H1 (cell line): Measurements from ENCODE around the gene CCDC74A. TPM values are rescaled to one million over a fixed set of nuclear protein-coding genes. Genes with fewer than 3 reads are reported as not detected.

Experiments used
- CTCF ChIA-PET: fragments of 300-600 bp; sonication (Branson Sonifier 250); formaldehyde crosslinking; loops from one replicate; lab custom pipeline; 2021; ENCODE audit not compliant: partially characterized antibody; lab: Charles Lee
- POLR2A ChIA-PET: fragments of 300-600 bp; sonication (Branson Sonifier 250); formaldehyde crosslinking; loops from one replicate; lab custom pipeline; 2021; ENCODE audit warnings: inconsistent platforms; ENCODE audit not compliant: partially characterized antibody; lab: Charles Lee
- DNase-seq, 2 experiments: peaks; one replicate each; pipeline versions ENCODE4 v3.0.0 to v3.0.0-alpha.2; 2010 to 2022; ENCODE audit warnings: low spot score in 2 of 2, low read depth in 1 of 2, mixed read lengths in 1 of 2
- FAIRE-seq: peaks from 2 replicates; lab custom pipeline; 2011; peaks lifted over from hg19 to GRCh38; lab: Jason Lieb, UNC
- H2AFZ ChIP-seq: 2 replicates; pipeline ENCODE4 v1.8.1; 2012; ENCODE audit warnings: low read length, inconsistent platforms
- H2AK5ac ChIP-seq: 2 replicates; pipeline ENCODE4 v1.6.1; 2013; ENCODE audit warnings: low read depth, low read length
- H2BK120ac ChIP-seq: replicated peaks from 2 replicates; pipeline ENCODE3; 2013; ENCODE audit warnings: low read depth, low read length, inconsistent platforms
- H2BK12ac ChIP-seq: 2 replicates; pipeline ENCODE4 v1.6.1; 2013; ENCODE audit warnings: low read depth, low read length
- H2BK15ac ChIP-seq: 2 replicates; pipeline ENCODE4 v1.6.1; 2013; ENCODE audit warnings: low read length
- H2BK20ac ChIP-seq: 2 replicates; pipeline ENCODE4 v1.6.1; 2013; ENCODE audit warnings: low read length
- H2BK5ac ChIP-seq: 2 replicates; pipeline ENCODE4 v1.6.1; 2013; ENCODE audit warnings: low read depth, low read length
- H3K14ac ChIP-seq: 2 replicates; pipeline ENCODE4 v1.6.1; 2013; ENCODE audit warnings: inconsistent platforms; ENCODE audit not compliant: insufficient read length
- H3K18ac ChIP-seq: 2 replicates; pipeline ENCODE4 v1.6.1; 2013; ENCODE audit warnings: low read length; ENCODE audit errors: extremely low read depth
- H3K23ac ChIP-seq: 2 replicates; pipeline ENCODE4 v1.6.1; 2013; ENCODE audit warnings: inconsistent platforms; ENCODE audit not compliant: insufficient read length
- H3K23me2 ChIP-seq: 2 replicates; pipeline ENCODE4 v1.6.1; 2013; ENCODE audit warnings: low read depth, low read length
- H3K27ac ChIP-seq: 2 replicates; pipeline ENCODE4 v1.6.1; 2011; ENCODE audit warnings: low read depth, low read length, inconsistent platforms
- H3K27me3 ChIP-seq, 4 experiments: replicated peaks in 1 of 4; 1 replicate in 1 of 4; 2 replicates in 3 of 4; pipeline versions ENCODE4 v1.6.1 to v1.8.1; 2011 to 2013; ENCODE audit warnings: low read length in 3 of 4, mild to moderate bottlenecking in 3 of 4, inconsistent platforms in 2 of 4, mixed read lengths in 2 of 4, moderate library complexity in 1 of 4; ENCODE audit not compliant: control insufficient read depth in 3 of 4, insufficient read depth in 3 of 4; ENCODE audit errors: extremely low read depth in 1 of 4
- H3K36me3 ChIP-seq, 4 experiments: 2 replicates each; pipeline versions ENCODE4 v1.6.1 to v1.8.1; 2011 to 2013; ENCODE audit warnings: mild to moderate bottlenecking in 4 of 4, low read length in 3 of 4, moderate library complexity in 2 of 4, control low read depth in 1 of 4, inconsistent platforms in 1 of 4; ENCODE audit not compliant: insufficient read depth in 4 of 4, control insufficient read depth in 2 of 4
- H3K4ac ChIP-seq: replicated peaks from 2 replicates; pipeline ENCODE3; 2013; ENCODE audit warnings: low read length, low read depth, mixed read lengths, inconsistent platforms; ENCODE audit not compliant: insufficient read length
- H3K4me1 ChIP-seq, 4 experiments: replicated peaks in 1 of 4; 1 replicate in 1 of 4; 2 replicates in 3 of 4; pipeline versions ENCODE4 v1.6.1 to v1.8.1; 2011 to 2013; ENCODE audit warnings: low read length in 3 of 4, inconsistent platforms in 2 of 4, mixed read lengths in 1 of 4; ENCODE audit not compliant: insufficient read depth in 4 of 4, control insufficient read depth in 3 of 4
- H3K4me2 ChIP-seq, 2 experiments: 2 replicates each; pipeline versions ENCODE4 v1.6.1 to v1.8.1; 2011 to 2013; ENCODE audit warnings: low read depth in 2 of 2, low read length in 2 of 2, control low read depth in 1 of 2, inconsistent platforms in 1 of 2, mild to moderate bottlenecking in 1 of 2; ENCODE audit not compliant: insufficient read depth in 1 of 2
- H3K4me3 ChIP-seq, 4 experiments: fragments of 200-600, 300-600 bp in 1 of 4; sonication (generic), shearing (Covaris generic), sonication (Bioruptor Twin) in 1 of 4; 2 replicates each; pipeline versions ENCODE4 v1.5.1 to v1.8.1; 2011 to 2016; ENCODE audit warnings: low read length in 4 of 4, low read depth in 3 of 4, control low read depth in 2 of 4, inconsistent platforms in 2 of 4, mild to moderate bottlenecking in 2 of 4, mixed read lengths in 1 of 4, moderate library complexity in 1 of 4; ENCODE audit not compliant: insufficient read depth in 2 of 4; ENCODE audit errors: extremely low read depth in 1 of 4
- H3K56ac ChIP-seq: replicated peaks from 2 replicates; pipeline ENCODE3; 2013; ENCODE audit warnings: low read depth, mild to moderate bottlenecking, mixed read lengths, low read length, inconsistent platforms; ENCODE audit not compliant: insufficient read length
- H3K79me1 ChIP-seq: 2 replicates; pipeline ENCODE4 v1.6.1; 2013; ENCODE audit warnings: low read depth, low read length, control low read depth
- H3K79me2 ChIP-seq, 2 experiments: 2 replicates each; pipeline versions ENCODE4 v1.6.1 to v1.8.1; 2012 to 2013; ENCODE audit warnings: low read length in 2 of 2, mild to moderate bottlenecking in 2 of 2, inconsistent platforms in 1 of 2; ENCODE audit not compliant: insufficient read depth in 2 of 2, control insufficient read depth in 1 of 2
- H3K9ac ChIP-seq, 4 experiments: replicated peaks in 1 of 4; 1 replicate in 1 of 4; 2 replicates in 3 of 4; pipeline versions ENCODE4 v1.6.1 to v1.8.1; 2011 to 2013; ENCODE audit warnings: low read depth in 3 of 4, low read length in 3 of 4, control low read depth in 2 of 4, mild to moderate bottlenecking in 2 of 4, moderate library complexity in 2 of 4, inconsistent platforms in 1 of 4; ENCODE audit errors: extremely low read depth in 1 of 4
- H3K9me3 ChIP-seq, 2 experiments: 2 replicates each; pipeline versions ENCODE4 v1.6.1 to v1.8.1; 2012 to 2013; ENCODE audit warnings: mild to moderate bottlenecking in 2 of 2, moderate library complexity in 2 of 2, control low read depth in 1 of 2, inconsistent platforms in 1 of 2, low read depth in 1 of 2, low read length in 1 of 2, mixed read lengths in 1 of 2; ENCODE audit not compliant: insufficient read depth in 2 of 2
- H4K20me1 ChIP-seq, 2 experiments: replicated peaks in 1 of 2; 2 replicates each; pipeline versions ENCODE3 to v1.8.1; 2011 to 2013; ENCODE audit warnings: inconsistent platforms in 2 of 2, low read length in 2 of 2, mild to moderate bottlenecking in 1 of 2; ENCODE audit not compliant: insufficient read depth in 2 of 2, control insufficient read depth in 1 of 2
- H4K5ac ChIP-seq: 2 replicates; pipeline ENCODE4 v1.6.1; 2013; ENCODE audit warnings: low read length, low read depth, mixed read lengths, inconsistent platforms; ENCODE audit not compliant: insufficient read length
- H4K8ac ChIP-seq: 2 replicates; pipeline ENCODE4 v1.8.0; 2013; ENCODE audit warnings: mild to moderate bottlenecking, moderate library complexity, low read length, inconsistent platforms; ENCODE audit not compliant: insufficient read depth; ENCODE audit errors: extremely low read depth
- H4K91ac ChIP-seq: replicated peaks from 2 replicates; pipeline ENCODE3; 2013; ENCODE audit warnings: low read length, mixed read lengths, inconsistent platforms; ENCODE audit not compliant: insufficient read length
- BCL11A ChIP-seq, 2 experiments: IDR thresholded peaks; one replicate each; pipeline ENCODE4 v1.6.1; 2011; ENCODE audit warnings: low read depth in 2 of 2, low read length in 2 of 2, mild to moderate bottlenecking in 2 of 2
- BRCA1 ChIP-seq: IDR thresholded peaks from 2 replicates; pipeline ENCODE4 v1.6.1; 2012; ENCODE audit warnings: low read depth, low read length, improper control_type of control experiment
- CBX8 ChIP-seq: fragments of 300-800, 300-1000 bp; sonication (generic); IDR thresholded peaks from 2 replicates; pipeline ENCODE4 v1.7.1; 2016; ENCODE audit warnings: low read depth, low read length, borderline replicate concordance
- CHD2 ChIP-seq: IDR thresholded peaks from 2 replicates; pipeline ENCODE4 v1.6.1; 2012; ENCODE audit warnings: low read length, improper control_type of control experiment
- CTBP2 ChIP-seq: IDR thresholded peaks from 2 replicates; pipeline ENCODE4 v1.7.0; 2011; ENCODE audit warnings: borderline replicate concordance, mild to moderate bottlenecking, moderate library complexity, mixed read lengths, low read length; ENCODE audit not compliant: insufficient read depth, insufficient read length
- EZH2 ChIP-seq: fragments of 200-600 bp; sonication (generic); IDR thresholded peaks from 2 replicates; pipeline ENCODE4 v1.7.1; 2012; ENCODE audit warnings: low read depth, mild to moderate bottlenecking, moderate library complexity, low read length, inconsistent platforms; ENCODE audit not compliant: severe bottlenecking
- FOSL1 ChIP-seq: IDR thresholded peaks from 2 replicates; pipeline ENCODE4 v1.6.1; 2011; ENCODE audit warnings: mild to moderate bottlenecking, low read depth, low read length, moderate library complexity; ENCODE audit not compliant: insufficient read depth
- HDAC2 ChIP-seq, 2 experiments: fragments of 300-600 bp in 1 of 2; sonication (generic) in 1 of 2; IDR thresholded peaks; 2 replicates each; pipeline ENCODE4 v1.6.1; 2011 to 2012; ENCODE audit warnings: low read depth in 2 of 2, low read length in 2 of 2, mild to moderate bottlenecking in 2 of 2, moderate library complexity in 2 of 2, borderline replicate concordance in 1 of 2, inconsistent platforms in 1 of 2
- JUND ChIP-seq: IDR thresholded peaks from 2 replicates; pipeline ENCODE4 v1.6.1; 2011; ENCODE audit warnings: mild to moderate bottlenecking, improper control_type of control experiment, low read length
- KDM4A ChIP-seq: IDR thresholded peaks from one replicate; pipeline ENCODE4 v1.7.1; 2012; ENCODE audit warnings: low read depth, mild to moderate bottlenecking, moderate library complexity, low read length, inconsistent platforms; ENCODE audit not compliant: severe bottlenecking
- NRF1 ChIP-seq: IDR thresholded peaks from 2 replicates; pipeline ENCODE4 v1.6.1; 2011; ENCODE audit warnings: mild to moderate bottlenecking, low read depth, low read length, improper control_type of control experiment
- RAD21 ChIP-seq, 2 experiments: IDR thresholded peaks in 1 of 2; conservative IDR thresholded peaks in 1 of 2; 2 replicates each; pipeline ENCODE4 v1.6.1; 2011; ENCODE audit warnings: low read depth in 2 of 2, low read length in 2 of 2, improper control_type of control experiment in 1 of 2, inconsistent platforms in 1 of 2, mild to moderate bottlenecking in 1 of 2, moderate library complexity in 1 of 2
- SP2 ChIP-seq: IDR thresholded peaks from 2 replicates; pipeline ENCODE4 v1.6.1; 2012; ENCODE audit warnings: mild to moderate bottlenecking, low read length, inconsistent platforms
- SP4 ChIP-seq: IDR thresholded peaks from 2 replicates; pipeline ENCODE4 v1.6.1; 2012; ENCODE audit warnings: low read length, inconsistent platforms
- TCF12 ChIP-seq: IDR thresholded peaks from 2 replicates; pipeline ENCODE4 v1.6.1; 2011; ENCODE audit warnings: low read depth, mild to moderate bottlenecking, low read length
- WGBS, 2 experiments: shearing (Covaris generic) in 1 of 2; methylation state at CpG; one replicate each; pipeline versions ENCODE4 v1.1.6 to v1.1.7; 2013 to 2015; ENCODE audit warnings: low lambda C conversion rate in 2 of 2, mixed read lengths in 2 of 2, inconsistent platforms in 1 of 2, low coverage in 1 of 2, missing lambda C conversion rate in 1 of 2; ENCODE audit not compliant: insufficient replicate concordance in 2 of 2, insufficient coverage in 1 of 2, insufficient read length in 1 of 2; ENCODE audit errors: extremely low coverage in 1 of 2, missing lambda C conversion rate in 1 of 2; 5-methylcytosine and 5-hydroxymethylcytosine counted together
- polyA plus RNA-seq, 7 experiments: library from polyadenylated mRNA; depleted of rRNA in 3 of 7; stranded (reverse) in 5 of 7; unstranded in 2 of 7; fragments of >200 nt in 5 of 7; fragments of 200-250 nt in 2 of 7; gene quantifications; 1 replicate in 5 of 7; 2 replicates in 1 of 7; 4 replicates in 1 of 7; pipeline versions ENCODE4 v1.2.1 to v1.2.3, GENCODE V29; 2011 to 2013; ENCODE audit warnings: missing spikeins in 2 of 7, mixed read lengths in 2 of 7
- total RNA-seq: library from RNA; stranded (reverse); fragmentation: NEBNext Ultra II Directional; extraction: Animal tissue kit (Norgen Biotek cat#: 25700); gene quantifications from 2 replicates; pipeline ENCODE4 v1.2.1, GENCODE V29; 2021

CCDC74A gene
- total and polyA plus RNA-seq, 2 of the 8 experiments (the other 6 are each of a cell fraction or from before 2014, with no cell fraction given) = 18.1 to 21.0 TPM

DNA sequence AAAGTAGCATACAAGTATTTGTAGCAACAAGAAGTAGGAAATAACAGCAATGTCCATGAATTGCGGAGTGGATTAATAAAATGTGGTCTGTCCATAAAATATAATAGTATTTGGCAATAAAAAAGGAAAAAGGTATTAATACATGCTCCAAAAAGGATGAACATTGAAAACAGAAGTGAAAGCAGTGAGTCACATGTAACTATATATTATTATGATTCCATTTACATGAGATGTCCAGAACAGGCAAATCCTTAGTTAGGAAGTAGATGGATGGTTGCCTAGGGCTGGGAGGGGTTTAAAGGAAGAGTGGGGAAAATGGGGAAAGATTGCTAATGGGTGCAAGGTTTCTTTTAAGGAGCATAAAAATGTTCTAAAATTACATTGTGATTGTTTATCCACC lies 44.5 kb downstream of the CCDC74A start:
- Histone ChIP-seq H2BK20ac (no peak overlapping the region), H3K9ac (no peak overlapping the region), H3K79me1 (no peaks in the 10 kb centered on the region), H4K5ac (no peak overlapping the region), H3K56ac (no peak overlapping the region), H3K18ac (no peak overlapping the region), H2BK12ac (no peak overlapping the region), H3K36me3 (no peaks in the 10 kb centered on the region), H2BK5ac (no peak overlapping the region), H3K4me3 (no peak overlapping the region), H4K20me1 (no peaks in the 10 kb centered on the region), H3K14ac (no peak overlapping the region), H3K27ac (no peak overlapping the region), H2AFZ (no peak overlapping the region), H3K27me3 (no peaks in the 10 kb centered on the region), H3K9me3 (no peaks in the 10 kb centered on the region), H2AK5ac (no peak overlapping the region), H3K4ac (no peak overlapping the region), H2BK120ac (no peak overlapping the region), H3K79me2 (no peaks in the 10 kb centered on the region), H3K4me2 (no peak overlapping the region), H3K23me2 (no peaks in the 10 kb centered on the region), H4K91ac (no peak overlapping the region), H2BK15ac (no peak overlapping the region), H4K8ac (no peak overlapping the region), H3K4me1 (no peaks in the 10 kb centered on the region), H3K23ac (no peak overlapping the region)
- WGBS, 2 experiments = 94% methylated on average over 1 of the region's 1 CpG; no CpG with 5 or more reads in 1 of the 2 experiments
- no peak for DNase-seq
- ChIA-PET CTCF (no interaction called here), POLR2A (no interaction called here)
- FAIRE-seq = no peak
- TF ChIP-seq CHD2 (no peak), FOSL1 (no peak), SP4 (no peak), TCF12 (no peak), CTBP2 (no peak), RAD21 (IDR thresholded peaks at IDR 0.05 in 1 of 2, conservative IDR thresholded peaks at IDR 0.05 in 1 of 2; ENCODE audit: low read depth in 2 of 2, low read length in 2 of 2) (no peak), BRCA1 (no peak), BCL11A (IDR thresholded peaks at IDR 0.05; ENCODE audit: low read depth in 2 of 2, low read length in 2 of 2) (no peak), CBX8 (no peak), SP2 (no peak), JUND (no peak), NRF1 (no peak), EZH2 (no peak), HDAC2 (IDR thresholded peaks at IDR 0.05; ENCODE audit: borderline replicate concordance in 1 of 2, low read depth in 2 of 2, low read length in 2 of 2) (no peak), KDM4A (no peak)
